Common myeloid progenitor, CD34-positive (primary cell): ENCODE measurements around the gene WDR20.
"Not testable (repeated sequence)": the region's sequence is repeated elsewhere in the genome, so short reads cannot be mapped to it uniquely, and the experiment has no call there.

ENCODE experiments used
- CTCF ChIA-PET: fragments of 350-600 bp; sonication (Branson Sonifier 250); formaldehyde crosslinking; loops from one replicate; lab custom pipeline; 2021; ENCODE audit warnings: antibody characterized with exemption; lab: Charles Lee
- POLR2A ChIA-PET: fragments of 350-600 bp; sonication (Branson Sonifier 250); formaldehyde crosslinking; loops from one replicate; lab custom pipeline; 2021; ENCODE audit warnings: antibody characterized with exemption; lab: Charles Lee
- DNase-seq, 3 donors: peaks; one replicate each; pipeline versions ENCODE4 v3.0.0 to v3.0.0-alpha.2; 2013
- H3K27ac ChIP-seq, 2 experiments: 1 replicate in 1 of 2; 2 replicates in 1 of 2; pipeline ENCODE4 v1.7.0; 2013; ENCODE audit warnings: inconsistent platforms in 2 of 2, low read length in 2 of 2, mild to moderate bottlenecking in 2 of 2, low read depth in 1 of 2, moderate library complexity in 1 of 2; ENCODE audit not compliant: severe bottlenecking in 2 of 2, insufficient read depth in 1 of 2, poor library complexity in 1 of 2
- H3K27me3 ChIP-seq, 5 experiments: replicated peaks in 2 of 5; 1 replicate in 3 of 5; 2 replicates in 2 of 5; pipeline versions ENCODE4 v1.6.1 to v1.7.0; 2013; ENCODE audit warnings: low read length in 4 of 5, mild to moderate bottlenecking in 2 of 5, moderate library complexity in 2 of 5, inconsistent platforms in 1 of 5; ENCODE audit not compliant: insufficient read depth in 5 of 5, control insufficient read depth in 4 of 5
- H3K36me3 ChIP-seq, 4 experiments: 1 replicate in 2 of 4; 2 replicates in 2 of 4; pipeline versions ENCODE4 v1.6.1 to v1.7.0; 2013; ENCODE audit warnings: low read length in 3 of 4, control low read depth in 1 of 4, mild to moderate bottlenecking in 1 of 4; ENCODE audit not compliant: control insufficient read depth in 4 of 4, insufficient read depth in 4 of 4
- H3K4me1 ChIP-seq, 4 experiments: 1 replicate in 3 of 4; 2 replicates in 1 of 4; pipeline versions ENCODE4 v1.6.1 to v1.7.1; 2013; ENCODE audit warnings: low read length in 3 of 4, mild to moderate bottlenecking in 3 of 4, control low read depth in 1 of 4, inconsistent platforms in 1 of 4, moderate library complexity in 1 of 4; ENCODE audit not compliant: control insufficient read depth in 4 of 4, insufficient read depth in 4 of 4; ENCODE audit errors: control extremely low read depth in 1 of 4
- H3K4me3 ChIP-seq, 7 experiments: 1 replicate in 4 of 7; 2 replicates in 3 of 7; pipeline versions ENCODE4 v1.5.1 to v1.7.0; 2013; ENCODE audit warnings: mild to moderate bottlenecking in 7 of 7, low read length in 6 of 7, moderate library complexity in 6 of 7, inconsistent platforms in 2 of 7, low read depth in 2 of 7, control low read depth in 1 of 7; ENCODE audit not compliant: insufficient read depth in 4 of 7, control insufficient read depth in 1 of 7; ENCODE audit errors: extremely low read depth in 1 of 7
- H3K9me3 ChIP-seq, 5 experiments: 1 replicate in 4 of 5; 2 replicates in 1 of 5; pipeline versions ENCODE4 v1.6.1 to v1.7.1; 2013; ENCODE audit warnings: low read length in 4 of 5, mild to moderate bottlenecking in 2 of 5, inconsistent platforms in 1 of 5, low read depth in 1 of 5, moderate library complexity in 1 of 5; ENCODE audit not compliant: control insufficient read depth in 4 of 5, insufficient read depth in 2 of 5; ENCODE audit errors: control extremely low read depth in 1 of 5
- WGBS: methylation state at CpG from one replicate; pipeline ENCODE4 v1.1.5; 2013; ENCODE audit not compliant: insufficient coverage; 5-methylcytosine and 5-hydroxymethylcytosine counted together

WDR20 gene

DNA sequence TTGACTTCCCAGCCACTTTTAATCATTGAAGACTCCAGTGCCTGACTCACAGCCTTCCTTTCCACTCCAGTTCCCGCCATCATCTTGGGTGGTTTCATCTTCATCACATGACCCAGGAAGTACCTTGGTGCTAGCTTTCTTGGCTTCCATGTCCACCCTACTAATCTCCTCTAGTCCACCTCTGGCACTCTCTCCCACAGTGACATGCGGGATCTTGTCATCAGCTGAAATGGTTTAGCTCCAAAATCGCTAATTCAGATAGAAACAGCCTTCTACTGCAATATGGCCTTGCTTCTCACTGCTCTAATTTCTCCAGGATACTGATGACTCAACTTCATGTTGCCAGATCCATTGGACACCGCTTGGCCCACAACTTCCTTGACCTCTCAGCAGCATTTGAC lies 24.5 kb downstream of the WDR20 start:
- 97% methylated on average over 3 of the region's 4 CpGs for WGBS
- Histone ChIP-seq H3K4me3 (no peak overlapping the region), H3K9me3 (no peaks in the 10 kb centered on the region), H3K27ac (no peak overlapping the region), H3K4me1 (peaks cover 0 to 5% (median 0%) of the 10 kb centered on the region in 4 experiments), H3K36me3 (peaks cover 0 to 10% (median 4%) of the 10 kb centered on the region in 4 experiments), H3K27me3 (no peaks in the 10 kb centered on the region)
- peak in 1 of 3 donors; percentile 9 for DNase-seq
- CTCF ChIA-PET = interaction anchor here (0.6 to 1.3 kb wide), 3 partner anchors 9 to 68 kb away, joined by 3 to 4 read pairs (median 3); no protein-coding TSS in a partner anchor
- POLR2A ChIA-PET = interaction anchor here (0.6 kb wide), 1 partner anchor 229 kb away, joined by 3 read pairs; no protein-coding TSS in a partner anchor

DNA sequence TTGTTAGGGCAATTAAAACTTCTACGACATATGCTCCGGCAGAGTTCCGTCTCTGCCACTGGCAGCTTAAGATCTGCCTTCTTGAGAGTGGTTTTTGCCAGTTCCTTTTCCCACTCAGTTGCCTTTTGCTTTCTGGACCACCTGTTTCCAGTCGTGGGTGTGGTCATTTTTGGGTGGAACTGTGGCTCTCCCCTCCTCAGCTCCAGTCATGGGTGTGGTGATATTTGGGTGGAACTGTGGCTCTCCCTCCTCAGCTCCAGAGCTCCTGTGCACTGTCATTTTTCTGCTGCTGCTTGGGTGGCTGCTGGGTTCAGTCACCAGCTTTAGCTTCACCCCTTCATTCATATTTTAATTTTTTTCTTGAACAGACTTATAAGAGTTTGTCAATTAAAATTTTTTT lies 25.3 kb downstream of the WDR20 start:
- CTCF ChIA-PET = interaction anchor here (1.0 kb wide), 1 partner anchor 149 kb away, joined by 3 read pairs; no protein-coding TSS in a partner anchor
- no peaks in the 10 kb centered on the region for H3K27me3 ChIP-seq
- peaks cover 0 to 5% (median 0%) of the 10 kb centered on the region in 4 experiments for H3K4me1 ChIP-seq
- H3K4me3 ChIP-seq = no peak overlapping the region
- POLR2A ChIA-PET = interaction anchor here (0.6 kb wide), 1 partner anchor 229 kb away, joined by 3 read pairs; no protein-coding TSS in a partner anchor
- no peaks in the 10 kb centered on the region for H3K9me3 ChIP-seq
- no peak overlapping the region for H3K27ac ChIP-seq
- 93% methylated on average over 3 of the region's 4 CpGs for WGBS
- DNase-seq = no peak
- H3K36me3 ChIP-seq = peaks cover 0 to 10% (median 4%) of the 10 kb centered on the region in 4 experiments

DNA sequence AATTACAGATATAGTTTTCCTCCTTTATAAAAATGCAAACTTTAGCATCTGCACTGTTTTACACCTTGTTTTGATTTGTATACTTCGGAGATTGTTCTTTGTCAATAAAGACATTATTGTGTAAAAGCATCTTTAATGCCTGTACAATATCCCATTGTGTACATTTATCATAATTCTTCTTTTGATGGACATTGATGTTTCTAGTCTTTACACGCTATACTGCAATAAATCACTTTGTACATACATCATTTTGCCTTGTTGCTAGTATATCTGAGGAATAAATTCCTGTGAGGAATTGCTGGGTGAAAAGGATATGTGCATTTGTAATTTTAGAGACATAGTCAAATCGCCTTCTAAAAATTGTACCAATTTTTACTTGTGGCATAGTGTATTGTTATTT lies 30.4 kb downstream of the WDR20 start:
- no peaks in the 10 kb centered on the region for H3K4me1 ChIP-seq
- no CpG with 5 or more reads among the region's 3 CpGs for WGBS
- no peaks in the 10 kb centered on the region for H3K27me3 ChIP-seq
- H3K36me3 ChIP-seq = peaks cover 0 to 7% (median 0%) of the 10 kb centered on the region in 4 experiments
- no peak for DNase-seq
- no peak overlapping the region for H3K4me3 ChIP-seq
- H3K27ac ChIP-seq = no peak overlapping the region
- no peaks in the 10 kb centered on the region for H3K9me3 ChIP-seq
- ChIA-PET POLR2A (no interaction called here), CTCF (no interaction called here)

DNA sequence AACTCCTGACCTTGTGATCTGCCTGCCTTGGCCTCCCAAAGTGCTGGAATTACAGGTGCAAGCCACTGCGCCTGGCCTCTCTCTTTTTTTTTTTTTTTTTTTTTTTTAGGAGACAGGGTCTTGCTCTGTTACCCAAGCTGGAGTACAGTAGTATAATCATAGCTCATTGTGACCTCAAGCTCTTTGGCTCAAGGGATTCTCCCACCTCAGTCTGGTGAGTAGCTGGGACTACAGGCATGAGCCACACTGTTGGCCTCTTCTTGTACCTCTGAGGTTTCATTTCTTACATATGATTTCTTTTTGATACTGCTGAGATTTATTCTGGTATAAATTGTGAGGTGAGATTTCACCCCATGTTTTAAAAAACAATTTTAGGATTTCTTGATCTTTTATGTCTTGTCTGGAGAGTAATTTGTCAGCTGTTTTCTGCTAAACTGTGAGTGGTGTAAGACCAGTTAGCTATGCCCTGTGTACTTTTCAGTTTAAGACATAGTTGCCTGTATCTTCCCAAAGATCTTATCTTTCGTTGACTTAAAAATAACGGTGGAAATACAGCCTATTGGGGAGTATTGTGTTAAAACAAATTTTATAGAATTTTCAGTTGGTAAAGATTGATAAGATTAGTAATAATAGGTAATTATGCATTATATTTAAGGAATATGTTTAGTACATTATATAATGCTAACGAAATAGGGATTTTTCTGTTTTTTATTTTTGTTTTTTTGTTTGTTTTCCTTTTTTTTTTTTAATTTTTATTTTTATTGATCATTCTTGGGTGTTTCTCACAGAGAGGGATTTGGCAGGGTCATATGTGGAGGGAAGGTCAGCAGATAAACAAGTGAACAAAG lies 31.7 kb downstream of the WDR20 start:
- Histone ChIP-seq H3K27me3 (no peaks in the 10 kb centered on the region), H3K36me3 (peaks cover 0 to 7% (median 0%) of the 10 kb centered on the region in 4 experiments), H3K4me1 (no peaks in the 10 kb centered on the region), H3K27ac (no peak overlapping the region), H3K9me3 (no peaks in the 10 kb centered on the region), H3K4me3 (no peak overlapping the region)
- POLR2A ChIA-PET = no interaction called here
- CTCF ChIA-PET = interaction anchor here (1.2 to 1.4 kb wide), 2 partner anchors 9 to 17 kb away, joined by 3 to 4 read pairs; no protein-coding TSS in a partner anchor
- whole genome bisulfite sequencing = no CpG with 5 or more reads among the region's 4 CpGs
- no peak for DNase-seq

DNA sequence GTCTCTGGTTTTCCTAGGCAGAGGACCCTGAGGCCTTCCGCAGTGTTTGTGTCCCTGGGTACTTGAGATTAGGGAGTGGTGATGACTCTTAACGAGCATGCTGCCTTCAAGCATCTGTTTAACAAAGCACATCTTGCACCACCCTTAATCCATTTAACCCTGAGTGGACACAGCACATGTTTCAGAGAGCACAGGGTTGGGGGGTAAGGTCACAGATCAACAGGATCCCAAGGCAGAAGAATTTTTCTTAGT lies 32.2 kb downstream of the WDR20 start:
- WGBS = no CpG with 5 or more reads among the region's 2 CpGs
- not testable (repeated sequence) for H3K4me1 ChIP-seq

DNA sequence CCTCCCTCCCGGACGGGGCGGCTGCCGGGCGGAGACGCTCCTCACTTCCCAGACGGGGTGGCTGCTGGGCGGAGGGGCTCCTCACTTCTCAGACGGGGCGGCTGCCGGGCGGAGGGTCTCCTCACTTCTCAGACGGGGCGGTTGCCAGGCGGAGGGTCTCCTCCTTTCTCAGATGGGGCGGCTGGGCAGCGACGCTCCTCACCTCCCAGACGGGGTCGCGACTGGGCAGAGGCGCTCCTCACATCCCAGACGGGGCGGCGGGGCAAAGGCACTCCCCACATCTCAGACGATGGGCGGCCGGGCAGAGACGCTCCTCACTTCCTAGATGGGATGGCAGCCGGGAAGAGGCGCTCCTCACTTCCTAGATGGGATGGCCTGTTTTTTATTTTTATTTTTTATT lies 33.0 kb downstream of the WDR20 start:
- DNase-seq, H3K27ac ChIP-seq, H3K4me3 ChIP-seq, H3K9me3 ChIP-seq, POLR2A ChIA-PET, H3K36me3 ChIP-seq, H3K4me1 ChIP-seq, H3K27me3 ChIP-seq: not testable (repeated sequence)
- CTCF ChIA-PET = interaction anchor here (0.9 kb wide), 1 partner anchor 9 kb away, joined by 3 read pairs; no protein-coding TSS in a partner anchor
- no CpG with 5 or more reads among the region's 31 CpGs for WGBS

More for the DNA sequence above, 32.2 kb downstream of the WDR20 start:
- H3K27me3 ChIP-seq, H3K4me3 ChIP-seq, H3K27ac ChIP-seq, POLR2A ChIA-PET, H3K36me3 ChIP-seq, H3K9me3 ChIP-seq, DNase-seq: not testable (repeated sequence)
- CTCF ChIA-PET = interaction anchor here (1.2 to 1.4 kb wide), 2 partner anchors 8 to 16 kb away, joined by 3 to 4 read pairs; no protein-coding TSS in a partner anchor

DNA sequence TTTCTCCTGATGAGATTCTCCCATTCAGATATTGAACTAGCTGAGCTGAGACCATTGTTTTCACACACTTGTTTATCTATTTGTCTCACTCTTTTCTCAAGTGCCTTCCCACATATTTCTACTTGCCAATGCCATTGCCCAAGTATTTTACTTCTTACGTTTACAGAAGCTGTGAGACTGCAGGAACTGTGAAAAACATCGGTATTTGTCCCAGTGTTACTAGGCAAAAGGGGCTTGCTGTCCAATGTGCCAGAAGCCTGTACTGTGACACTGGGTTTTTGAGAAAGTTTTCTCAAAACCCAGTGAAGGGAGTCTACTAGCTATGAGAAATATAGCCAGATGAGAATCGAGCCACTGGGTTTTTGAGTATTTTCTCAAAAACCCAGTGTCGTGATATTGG lies 37.5 kb downstream of the WDR20 start:
- Histone ChIP-seq H3K9me3 (no peaks in the 10 kb centered on the region), H3K36me3 (no peaks in the 10 kb centered on the region), H3K27me3 (no peaks in the 10 kb centered on the region), H3K4me1 (no peaks in the 10 kb centered on the region), H3K27ac (no peak overlapping the region), H3K4me3 (no peak overlapping the region)
- DNase-seq = no peak
- POLR2A ChIA-PET = no interaction called here
- WGBS = 96% methylated on average over 3 of the region's 4 CpGs
- CTCF ChIA-PET = no interaction called here
